GM19395 (cell line): ENCODE results near the gene MYO1E.

ENCODE experiments used
- ATAC-seq: cut with Tn5 transposase; IDR thresholded peaks from one replicate; pipeline ENCODE4 v1.9.1; 2021; ENCODE audit warnings: mild to moderate bottlenecking, moderate library complexity; ENCODE audit not compliant: unreplicated experiment

MYO1E gene

GRCh38 chr15:59321000-59321689 lies 51.5 kb downstream of the MYO1E start:
- ATAC-seq = no peak

- ATAC-seq = no peak
Measured at GRCh38 chr15:59317211-59317610, 55.5 kb downstream of the MYO1E start.

- ATAC-seq = no peak
Measured at GRCh38 chr15:59315914-59316451, 56.7 kb downstream of the MYO1E start.

- ATAC-seq = peak; percentile 79
Measured at GRCh38 chr15:59313641-59314332, 58.9 kb downstream of the MYO1E start.

GRCh38 chr15:59312205-59312604 lies 60.5 kb downstream of the MYO1E start:
- ATAC-seq = no peak

GRCh38 chr15:59311195-59311594 lies 61.5 kb downstream of the MYO1E start:
- no peak for ATAC-seq

- no peak for ATAC-seq
Measured at GRCh38 chr15:59309405-59309804, 63.3 kb downstream of the MYO1E start.

- ATAC-seq = no peak
Measured at GRCh38 chr15:59307165-59307537, 65.5 kb downstream of the MYO1E start.

- no peak for ATAC-seq
Measured at GRCh38 chr15:59306520-59307164, 66.0 kb downstream of the MYO1E start.

GRCh38 chr15:59304807-59305206 lies 67.9 kb downstream of the MYO1E start:
- no peak for ATAC-seq

- ATAC-seq = no peak
Measured at GRCh38 chr15:59304034-59304795, 68.5 kb downstream of the MYO1E start.

- no peak for ATAC-seq
Measured at GRCh38 chr15:59303633-59304032, 69.0 kb downstream of the MYO1E start.

GRCh38 chr15:59303136-59303535 lies 69.5 kb downstream of the MYO1E start:
- no peak for ATAC-seq

GRCh38 chr15:59301527-59301926 lies 71.1 kb downstream of the MYO1E start:
- no peak for ATAC-seq

GRCh38 chr15:59300618-59301139 lies 72.0 kb downstream of the MYO1E start:
- ATAC-seq = no peak

GRCh38 chr15:59299929-59300617 lies 72.6 kb downstream of the MYO1E start:
- peak; percentile 59 for ATAC-seq

- no peak for ATAC-seq
Measured at GRCh38 chr15:59298854-59299250, 73.8 kb downstream of the MYO1E start.

- ATAC-seq = peak; percentile 77
Measured at GRCh38 chr15:59298225-59298853, 74.3 kb downstream of the MYO1E start.

- no peak for ATAC-seq
Measured at GRCh38 chr15:59296181-59296617, 76.5 kb downstream of the MYO1E start.
